Measurements from ENCODE around the gene ATP2B3.
"Not testable (repeated sequence)": the region's sequence is repeated elsewhere in the genome, so short reads cannot be mapped to it uniquely, and the experiment has no call there.

ATP2B3 gene

GRCh38 chrX:153593811-153594500, 76.5 kb downstream of the ATP2B3 start:
- no peak for DNase-seq (ENCODE audit: low read depth in 3 of 3)

GRCh38 chrX:153595387-153595786, 77.9 kb downstream of the ATP2B3 start:
- DNase-seq (ENCODE audit: low read depth in 3 of 3), result no peak

- DNase-seq (ENCODE audit: low read depth in 3 of 3), result no peak
These were observed 78.7 kb downstream of the ATP2B3 start for GRCh38 chrX:153595859-153596857.

- no peak for DNase-seq (ENCODE audit: low read depth in 3 of 3)
These were observed 79.7 kb downstream of the ATP2B3 start for GRCh38 chrX:153596981-153597750.

GRCh38 chrX:153598541-153599191, 81.2 kb downstream of the ATP2B3 start, which contains the start of gene CCNQ:
CCNQ (minus strand) TSS chrX:153599139; CDS start chrX:153599073, 66 bp downstream.
- peak in 1 of 3 experiments; percentile 22 for DNase-seq (ENCODE audit: low read depth in 3 of 3)

- peak; percentile 58 to 86 (median 71) for DNase-seq (ENCODE audit: low read depth in 3 of 3)
These were observed 82.0 kb downstream of the ATP2B3 start for GRCh38 chrX:153599192-153600031.

- no peak for DNase-seq (ENCODE audit: low read depth in 3 of 3)
These were observed 82.6 kb downstream of the ATP2B3 start for GRCh38 chrX:153600032-153600373.

GRCh38 chrX:153600921-153601320, 83.5 kb downstream of the ATP2B3 start:
- no peak for DNase-seq (ENCODE audit: low read depth in 3 of 3)

- DNase-seq (ENCODE audit: low read depth in 3 of 3), result no peak
These were observed 84.2 kb downstream of the ATP2B3 start for GRCh38 chrX:153601511-153602110.

- no peak for DNase-seq (ENCODE audit: low read depth in 3 of 3)
These were observed 85.2 kb downstream of the ATP2B3 start for GRCh38 chrX:153602601-153603000.

GRCh38 chrX:153603131-153603656, 85.8 kb downstream of the ATP2B3 start:
- DNase-seq (ENCODE audit: low read depth in 3 of 3), result no peak

- DNase-seq (ENCODE audit: low read depth in 3 of 3), result not testable (repeated sequence)
These were observed 87.4 kb downstream of the ATP2B3 start for GRCh38 chrX:153604666-153605380.

- DNase-seq (ENCODE audit: low read depth in 3 of 3), result no peak
These were observed 89.1 kb downstream of the ATP2B3 start for GRCh38 chrX:153606503-153606902.

- no peak for DNase-seq (ENCODE audit: low read depth in 3 of 3)
These were observed 90.9 kb downstream of the ATP2B3 start for GRCh38 chrX:153608376-153608775.

GRCh38 chrX:153608806-153609205, 91.4 kb downstream of the ATP2B3 start:
- no peak for DNase-seq (ENCODE audit: low read depth in 3 of 3)

GRCh38 chrX:153609917-153610835, 92.7 kb downstream of the ATP2B3 start:
- DNase-seq (ENCODE audit: low read depth in 3 of 3), result peak; percentile 52 to 72 (median 60)

- no peak for DNase-seq (ENCODE audit: low read depth in 3 of 3)
These were observed 93.4 kb downstream of the ATP2B3 start for GRCh38 chrX:153610836-153611213.
